SH-SY5Y (cell line): ENCODE results near the gene SIGLEC8.

Experiments
- GATA2 ChIP-seq: IDR thresholded peaks from 2 replicates; pipeline ENCODE4 v1.6.1; 2011; ENCODE audit warnings: mild to moderate bottlenecking, low read depth, low read length
- GATA3 ChIP-seq: IDR thresholded peaks from 2 replicates; pipeline ENCODE4 v1.6.1; 2011; ENCODE audit warnings: low read depth, mild to moderate bottlenecking, low read length, moderate library complexity

DNA sequence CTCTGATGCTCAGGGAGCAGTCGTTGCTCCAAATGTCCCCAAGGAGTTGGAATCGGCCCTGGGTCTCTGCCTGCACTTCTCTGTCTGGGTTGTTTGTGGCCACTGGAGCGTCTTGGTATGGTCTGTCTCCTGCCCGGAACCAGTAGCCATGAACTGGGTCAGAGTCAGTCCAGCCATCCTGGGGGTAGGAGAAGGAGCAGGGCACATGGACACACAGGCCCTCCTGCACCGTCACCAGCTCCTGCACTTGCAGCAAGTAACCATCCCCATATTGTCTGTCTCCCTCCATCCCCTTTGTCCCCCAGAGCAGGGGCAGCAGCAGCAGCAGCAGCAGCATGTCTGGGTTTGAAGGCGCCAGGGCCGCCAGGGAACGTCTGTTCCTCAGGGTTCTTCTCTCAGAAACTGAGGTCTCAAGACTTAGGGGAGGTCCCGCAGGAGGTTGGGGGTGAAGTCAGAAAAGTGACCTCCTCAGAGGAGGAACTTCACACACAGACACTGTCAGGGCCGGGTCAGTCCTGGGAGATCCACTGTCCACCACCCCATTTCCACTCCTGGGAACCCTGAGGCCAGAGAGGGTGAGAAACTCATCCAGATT lies at the start of gene SIGLEC8:
- TF ChIP-seq GATA3 = no peak
- TF ChIP-seq GATA2 = no peak
